ENCODE results near the gene CLHC1.

GRCh38 chr2:55268907-55269644 lies 37.0 kb upstream of the CLHC1 start, which contains the start of gene MTIF2:
- TF ChIP-seq YY1 (IDR thresholded peaks at IDR 0.05; ENCODE audit: insufficient read depth, insufficient read length) (no peak), ZNF274 (IDR thresholded peaks at IDR 0.05; ENCODE audit: low read depth, low read length) (no peak)

Data from NT2/D1 (cell line).